PC-9 (cell line): ENCODE results near the gene PTPN22. TPM values are rescaled to one million over a fixed set of nuclear protein-coding genes. Genes with fewer than 3 reads are reported as not detected.

ENCODE experiments used
- BruUV-seq: library from RNA; stranded (reverse); fragments of 400-500 nt; replicated peaks from 2 replicates; lab custom pipeline; 2021; lab: Mats Ljungman, UMichigan
- CTCF ChIA-PET: fragments of 300-600 bp; sonication (Branson Sonifier 250); formaldehyde crosslinking; loops from one replicate; lab custom pipeline; 2022; ENCODE audit warnings: antibody characterized with exemption; lab: Charles Lee
- POLR2A ChIA-PET: fragments of 300-600 bp; sonication (Branson Sonifier 250); formaldehyde crosslinking; loops from one replicate; lab custom pipeline; 2022; ENCODE audit warnings: antibody characterized with exemption; ENCODE audit not compliant: unreplicated experiment; lab: Charles Lee
- DNase-seq, 2 experiments: peaks; one replicate each; pipeline versions ENCODE4 v3.0.0 to v3.0.0-alpha.2; 2015 to 2022; ENCODE audit warnings: mixed read lengths in 1 of 2
- H2AFZ ChIP-seq: fragments of 200-600 bp; sonication (generic); 2 replicates; pipeline ENCODE4 v1.8.1; 2017; ENCODE audit warnings: antibody characterized with exemption
- H3F3A ChIP-seq: fragments of 200-600 bp; sonication (generic); 2 replicates; pipeline ENCODE4 v1.8.1; 2017; ENCODE audit warnings: antibody characterized with exemption, mild to moderate bottlenecking, low read depth; ENCODE audit not compliant: insufficient read depth
- H3K27ac ChIP-seq: fragments of 200-600 bp; sonication (generic); 2 replicates; pipeline ENCODE4 v1.6.1; 2016; ENCODE audit warnings: mixed run types
- H3K27me3 ChIP-seq: fragments of 200-600 bp; sonication (generic); 2 replicates; pipeline ENCODE4 v1.6.1; 2016; ENCODE audit warnings: low read depth, mixed run types; ENCODE audit not compliant: insufficient read depth
- H3K36me3 ChIP-seq: fragments of 200-600 bp; sonication (generic); 2 replicates; pipeline ENCODE4 v1.6.1; 2016; ENCODE audit warnings: low read depth, mixed run types
- H3K4me1 ChIP-seq: fragments of 200-600 bp; sonication (generic); replicated peaks from 2 replicates; pipeline ENCODE4 v1.6.1; 2016; ENCODE audit warnings: mixed run types; ENCODE audit not compliant: insufficient read depth
- H3K4me2 ChIP-seq: fragments of 200-600 bp; sonication (generic); 2 replicates; pipeline ENCODE4 v1.6.1; 2017; ENCODE audit warnings: mixed run types
- H3K4me3 ChIP-seq: fragments of 200-600 bp; sonication (generic); 2 replicates; pipeline ENCODE4 v1.6.1; 2016; ENCODE audit warnings: mixed run types
- H3K79me2 ChIP-seq: fragments of 200-600 bp; sonication (generic); 2 replicates; pipeline ENCODE4 v1.6.1; 2017; ENCODE audit warnings: low read depth, mixed run types
- H3K9me2 ChIP-seq: fragments of 200-600 bp; sonication (generic); 2 replicates; pipeline ENCODE4 v1.8.1; 2017; ENCODE audit warnings: mild to moderate bottlenecking; ENCODE audit not compliant: insufficient read depth
- H3K9me3 ChIP-seq: fragments of 200-600 bp; sonication (generic); 2 replicates; pipeline ENCODE4 v1.8.1; 2016; ENCODE audit warnings: low read depth; ENCODE audit not compliant: insufficient read depth
- H4K20me1 ChIP-seq: fragments of 200-600 bp; sonication (generic); 2 replicates; pipeline ENCODE4 v1.8.1; 2017; ENCODE audit not compliant: insufficient read depth
- intact Hi-C: fragments of 100-400 bp; cut with micrococcal nuclease; formaldehyde crosslinking; loops from one replicate; pipeline ENCODE4 v1.10.0; 2022; ENCODE audit not compliant: unreplicated experiment
- total RNA-seq: library from RNA; stranded (reverse); gene quantifications from 2 replicates; pipeline ENCODE4 v1.2.3, GENCODE V29; 2021
- TF ChIP-seq, protein P1 (sequence below): fragments of 200-600 bp; sonication (generic); conservative IDR thresholded peaks from 2 replicates; pipeline ENCODE4 v1.6.1; 2017; ENCODE audit warnings: mixed run types, antibody characterized with exemption, mild to moderate bottlenecking, moderate library complexity

Gene PTPN22
- total RNA-seq, 1 experiment from 2014 or later, result 0.11 TPM

DNA sequence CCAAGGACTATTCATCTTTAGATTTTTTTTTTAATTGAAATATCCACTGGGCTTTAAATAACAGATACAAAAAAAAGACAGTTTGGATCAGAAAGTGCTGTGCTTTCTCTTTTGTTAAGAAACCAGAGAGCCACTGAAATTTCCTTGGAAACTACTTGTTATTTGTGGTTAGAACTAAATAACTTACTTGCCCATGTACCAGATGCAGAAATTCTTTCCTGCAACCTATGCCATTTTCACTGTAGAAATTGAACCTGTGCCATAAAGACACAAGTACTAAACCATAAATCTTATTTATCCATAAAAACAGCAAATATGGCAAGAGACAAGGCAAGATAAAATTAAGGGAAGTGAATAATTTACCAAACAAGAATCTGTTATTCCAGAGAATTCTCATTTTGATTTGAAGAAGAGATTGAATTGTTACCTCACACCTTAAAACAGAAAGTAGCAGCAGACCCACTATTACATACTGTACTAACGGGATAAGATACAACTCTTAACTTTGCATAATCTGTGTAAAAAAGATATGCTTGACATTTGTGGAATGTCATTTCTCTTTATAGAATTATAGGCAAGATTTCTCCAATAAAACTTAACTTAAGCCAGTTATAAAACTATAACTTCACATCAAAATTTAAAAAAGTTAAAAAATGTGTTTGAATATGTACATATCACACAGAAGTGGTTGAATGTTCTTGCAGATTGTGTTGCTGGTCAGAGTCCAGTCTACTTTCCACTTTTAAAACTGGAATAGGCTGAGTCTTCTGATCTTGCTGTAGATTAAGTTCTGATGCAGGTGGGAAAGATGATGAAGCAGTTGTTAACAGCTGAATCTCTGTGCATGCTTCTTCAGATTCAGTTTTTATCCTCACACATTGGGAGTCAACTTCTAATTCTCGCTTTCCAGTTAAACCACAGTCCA lies 105.9 kb downstream of the PTPN22 start:
- ChIA-PET POLR2A (no interaction called here), CTCF (no interaction called here)
- intact Hi-C loops, result no loop called here
- no peaks in the 10 kb centered on the region for H3K4me1 ChIP-seq
- H3K4me2 ChIP-seq, result no peak overlapping the region
- no peaks in the 10 kb centered on the region; the same call in 1 of the 2 replicates for H3K79me2 ChIP-seq
- DNase-seq, result no peak
- H4K20me1 ChIP-seq, result no peaks in the 10 kb centered on the region
- H3F3A ChIP-seq, result peaks cover 24% of the 10 kb centered on the region; the same call in 1 of the 2 replicates
- peaks cover 10% of the 10 kb centered on the region; the same call in 1 of the 2 replicates for H3K36me3 ChIP-seq
- no peak overlapping the region for H3K27ac ChIP-seq
- no peaks in the 10 kb centered on the region for H3K9me3 ChIP-seq
- no peak overlapping the region for H3K4me3 ChIP-seq
- no peaks in the 10 kb centered on the region for H3K9me2 ChIP-seq
- TF ChIP-seq, protein P1, sequence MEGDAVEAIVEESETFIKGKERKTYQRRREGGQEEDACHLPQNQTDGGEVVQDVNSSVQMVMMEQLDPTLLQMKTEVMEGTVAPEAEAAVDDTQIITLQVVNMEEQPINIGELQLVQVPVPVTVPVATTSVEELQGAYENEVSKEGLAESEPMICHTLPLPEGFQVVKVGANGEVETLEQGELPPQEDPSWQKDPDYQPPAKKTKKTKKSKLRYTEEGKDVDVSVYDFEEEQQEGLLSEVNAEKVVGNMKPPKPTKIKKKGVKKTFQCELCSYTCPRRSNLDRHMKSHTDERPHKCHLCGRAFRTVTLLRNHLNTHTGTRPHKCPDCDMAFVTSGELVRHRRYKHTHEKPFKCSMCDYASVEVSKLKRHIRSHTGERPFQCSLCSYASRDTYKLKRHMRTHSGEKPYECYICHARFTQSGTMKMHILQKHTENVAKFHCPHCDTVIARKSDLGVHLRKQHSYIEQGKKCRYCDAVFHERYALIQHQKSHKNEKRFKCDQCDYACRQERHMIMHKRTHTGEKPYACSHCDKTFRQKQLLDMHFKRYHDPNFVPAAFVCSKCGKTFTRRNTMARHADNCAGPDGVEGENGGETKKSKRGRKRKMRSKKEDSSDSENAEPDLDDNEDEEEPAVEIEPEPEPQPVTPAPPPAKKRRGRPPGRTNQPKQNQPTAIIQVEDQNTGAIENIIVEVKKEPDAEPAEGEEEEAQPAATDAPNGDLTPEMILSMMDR, result no peak
- no TSS peak for BruUV-seq
- no peaks in the 10 kb centered on the region for H3K27me3 ChIP-seq
- H2AFZ ChIP-seq, result no peak overlapping the region

Other genes starting within 250 kb of the PTPN22 start
- 46.2 and 61.2 TPM in 2 replicates for gene PHTF1, start 112.2 kb downstream of the PTPN22 start, total RNA-seq
- 11.3 and 12.3 TPM in 2 replicates for gene RSBN1, start 59.2 kb downstream of the PTPN22 start, total RNA-seq
- 0.15 TPM in 1 of 2 replicates, not detected in the other for gene BCL2L15, start 15.9 kb upstream of the PTPN22 start, total RNA-seq
- gene AP4B1, start 33.1 kb upstream of the PTPN22 start, total RNA-seq, result 10.0 and 11.7 TPM in 2 replicates
- gene DCLRE1B, start 33.6 kb upstream of the PTPN22 start, total RNA-seq, result 10.1 and 11.2 TPM in 2 replicates
- gene HIPK1, start 57.6 kb upstream of the PTPN22 start, total RNA-seq, result 20.0 and 26.3 TPM in 2 replicates
- gene OLFML3, start 107.8 kb upstream of the PTPN22 start, total RNA-seq, result 0.45 and 0.52 TPM in 2 replicates